OCI-LY7 (cell line): ENCODE results near the gene TIMP4. TPM values are rescaled to one million over a fixed set of nuclear protein-coding genes. Genes with fewer than 3 reads are reported as not detected.
A peak's percentile ranks its signal among the peaks of the same experiment; 100 is the strongest.

Experiments
- BruUV-seq: library from RNA; stranded (reverse); fragments of 400-500 nt; replicated peaks from 2 replicates; lab custom pipeline; 2021; lab: Mats Ljungman, UMichigan
- CTCF ChIA-PET: fragments of 300-600 bp; sonication (Branson Sonifier 250); formaldehyde crosslinking; loops from one replicate; lab custom pipeline; 2022; ENCODE audit warnings: antibody characterized with exemption; ENCODE audit not compliant: unreplicated experiment; lab: Charles Lee
- POLR2A ChIA-PET: fragments of 300-600 bp; sonication (Branson Sonifier 250); formaldehyde crosslinking; loops from one replicate; lab custom pipeline; 2022; ENCODE audit warnings: antibody characterized with exemption; lab: Charles Lee
- DNase-seq: peaks from one replicate; pipeline ENCODE4 v3.0.0-alpha.2; 2015; ENCODE audit warnings: low spot score
- H2AFZ ChIP-seq: fragments of 200-600 bp; sonication (generic), shearing (Covaris generic); 2 replicates; pipeline ENCODE4 v1.6.1; 2014; ENCODE audit warnings: mild to moderate bottlenecking, antibody characterized with exemption, low read length, moderate library complexity
- H3K27ac ChIP-seq: fragments of 200-600 bp; sonication (generic); 2 replicates; pipeline ENCODE4 v1.5.1; 2014; ENCODE audit warnings: mixed run types, low read depth, mild to moderate bottlenecking, moderate library complexity, low read length, inconsistent platforms; ENCODE audit not compliant: poor library complexity, severe bottlenecking
- H3K36me3 ChIP-seq: fragments of 200-600 bp; sonication (generic); 2 replicates; pipeline ENCODE4 v1.6.1; 2014; ENCODE audit warnings: mild to moderate bottlenecking, antibody characterized with exemption, low read length, moderate library complexity, mixed read lengths; ENCODE audit not compliant: insufficient read depth
- H3K4me1 ChIP-seq: fragments of 200-600 bp; sonication (generic); 2 replicates; pipeline ENCODE4 v1.5.1; 2014; ENCODE audit warnings: mild to moderate bottlenecking, low read length; ENCODE audit not compliant: insufficient read depth, poor library complexity, severe bottlenecking
- H3K4me2 ChIP-seq: fragments of 200-600 bp; sonication (generic); 2 replicates; pipeline ENCODE4 v1.6.1; 2014; ENCODE audit warnings: mild to moderate bottlenecking, low read length
- H3K4me3 ChIP-seq: fragments of 200-600 bp; sonication (generic); 2 replicates; pipeline ENCODE4 v1.5.1; 2014; ENCODE audit warnings: mild to moderate bottlenecking, low read depth, low read length; ENCODE audit not compliant: poor library complexity, severe bottlenecking
- H3K79me2 ChIP-seq: fragments of 200-600 bp; sonication (generic); 2 replicates; pipeline ENCODE4 v1.6.1; 2016; ENCODE audit warnings: low read depth, mild to moderate bottlenecking, low read length, moderate library complexity, mixed read lengths; ENCODE audit not compliant: insufficient read depth
- H3K9me2 ChIP-seq: fragments of 200-600 bp; sonication (generic); 2 replicates; pipeline ENCODE4 v1.6.1; 2016; ENCODE audit warnings: mild to moderate bottlenecking, low read length, mixed read lengths; ENCODE audit not compliant: insufficient read depth
- H3K9me3 ChIP-seq: fragments of 200-600 bp; sonication (generic); 2 replicates; pipeline ENCODE4 v1.6.1; 2014; ENCODE audit warnings: mild to moderate bottlenecking, mixed run types, low read length, mixed read lengths
- H4K20me1 ChIP-seq: fragments of 200-600 bp; sonication (generic); 2 replicates; pipeline ENCODE4 v1.6.1; 2014; ENCODE audit warnings: mild to moderate bottlenecking, antibody characterized with exemption, low read length, moderate library complexity, mixed read lengths; ENCODE audit not compliant: insufficient read depth
- CTCF ChIP-seq: fragments of 200-600 bp; sonication (generic); conservative IDR thresholded peaks from 2 replicates; pipeline ENCODE4 v1.5.1; 2014; ENCODE audit warnings: mild to moderate bottlenecking, antibody characterized with exemption, low read length, moderate library complexity, mixed read lengths
- EZH2phosphoT487 ChIP-seq: fragments of 200-600 bp; sonication (generic); IDR thresholded peaks from 2 replicates; pipeline ENCODE4 v1.6.1; 2018; ENCODE audit warnings: low read depth, borderline replicate concordance, mild to moderate bottlenecking, mixed run types, antibody characterized with exemption, low read length, moderate library complexity, mixed read lengths
- intact Hi-C: fragments of 100-400 bp; cut with micrococcal nuclease; formaldehyde crosslinking; loops from one replicate; pipeline ENCODE4 v1.10.0; 2022; ENCODE audit not compliant: unreplicated experiment
- total RNA-seq, 2 experiments: library from RNA; depleted of rRNA in 1 of 2; stranded (reverse); fragments of >200 nt in 1 of 2; shearing (Covaris generic) in 1 of 2; gene quantifications; 2 replicates each; pipeline ENCODE4 v1.2.3, GENCODE V29; 2014 to 2022

Gene TIMP4
- total RNA-seq, 2 experiments from 2014 or later = not detected

GRCh38 chr3:12141350-12141749 lies 17.4 kb downstream of the TIMP4 start:
- H2AFZ ChIP-seq = no peak overlapping the region
- no peaks in the 10 kb centered on the region for H3K79me2 ChIP-seq
- CTCF ChIA-PET = no interaction called here
- no peaks in the 10 kb centered on the region for H3K9me2 ChIP-seq
- intact Hi-C loops = no loop called here
- H3K4me2 ChIP-seq = no peak overlapping the region
- no peak for DNase-seq
- H3K4me3 ChIP-seq = no peak overlapping the region
- TF ChIP-seq CTCF = no peak
- no peak for TF ChIP-seq EZH2phosphoT487
- no peaks in the 10 kb centered on the region for H3K9me3 ChIP-seq
- H3K4me1 ChIP-seq = no peaks in the 10 kb centered on the region
- POLR2A ChIA-PET = no interaction called here
- H3K36me3 ChIP-seq = no peaks in the 10 kb centered on the region
- BruUV-seq = no TSS peak
- no peak overlapping the region for H3K27ac ChIP-seq
- H4K20me1 ChIP-seq = no peaks in the 10 kb centered on the region

- no peak overlapping the region for H2AFZ ChIP-seq
- peak; percentile 6 for DNase-seq
- no TSS peak for BruUV-seq
- CTCF ChIA-PET = no interaction called here
- POLR2A ChIA-PET = interaction anchor here (0.5 kb wide), 1 partner anchor 497 kb away, joined by 5 read pairs; no protein-coding TSS in a partner anchor
- no peak overlapping the region for H3K4me2 ChIP-seq
- H3K4me3 ChIP-seq = no peak overlapping the region
- H3K27ac ChIP-seq = no peak overlapping the region
- no peaks in the 10 kb centered on the region for H3K4me1 ChIP-seq
- H3K36me3 ChIP-seq = no peaks in the 10 kb centered on the region
- H3K9me3 ChIP-seq = no peaks in the 10 kb centered on the region
- no peaks in the 10 kb centered on the region for H3K9me2 ChIP-seq
- intact Hi-C loops = loop anchor here (5.0 kb wide), 2 partner anchors 753 to 762 kb away; no protein-coding TSS in a partner anchor
- TF ChIP-seq CTCF (peak; percentile 37), EZH2phosphoT487 (no peak)
- H3K79me2 ChIP-seq = no peaks in the 10 kb centered on the region
- no peaks in the 10 kb centered on the region for H4K20me1 ChIP-seq
Measured at GRCh38 chr3:12139111-12139511, 19.6 kb downstream of the TIMP4 start.

GRCh38 chr3:12138044-12138443 lies 20.7 kb downstream of the TIMP4 start:
- H3K4me3 ChIP-seq = no peak overlapping the region
- DNase-seq = peak; percentile 39
- CTCF ChIA-PET = no interaction called here
- no peaks in the 10 kb centered on the region for H3K9me2 ChIP-seq
- BruUV-seq = no TSS peak
- no peak overlapping the region for H3K27ac ChIP-seq
- no peaks in the 10 kb centered on the region for H3K36me3 ChIP-seq
- no peaks in the 10 kb centered on the region for H4K20me1 ChIP-seq
- no peak overlapping the region for H3K4me2 ChIP-seq
- H3K79me2 ChIP-seq = no peaks in the 10 kb centered on the region
- H3K9me3 ChIP-seq = no peaks in the 10 kb centered on the region
- H3K4me1 ChIP-seq = no peaks in the 10 kb centered on the region
- peak overlapping the region; percentile 49; the same call in 1 of the 2 replicates for H2AFZ ChIP-seq
- intact Hi-C loops = loop anchor here (5.0 kb wide), 2 partner anchors 754 to 761 kb away; no protein-coding TSS in a partner anchor
- POLR2A ChIA-PET = no interaction called here
- no peak for TF ChIP-seq EZH2phosphoT487
- TF ChIP-seq CTCF = peak; percentile 72
